Activated CD4-positive, alpha-beta T cell treated with anti-CD3 and anti-CD28 coated beads for 24 hours (primary cell): ENCODE results near the gene PRPH.
"Not testable (repeated sequence)": the region's sequence is repeated elsewhere in the genome, so short reads cannot be mapped to it uniquely, and the experiment has no call there.

ENCODE experiments used
- DNase-seq, 2 donors: peaks; one replicate each; pipeline ENCODE4 v3.0.0-alpha.2; 2020; ENCODE audit warnings: low read depth in 2 of 2

Gene PRPH

DNA sequence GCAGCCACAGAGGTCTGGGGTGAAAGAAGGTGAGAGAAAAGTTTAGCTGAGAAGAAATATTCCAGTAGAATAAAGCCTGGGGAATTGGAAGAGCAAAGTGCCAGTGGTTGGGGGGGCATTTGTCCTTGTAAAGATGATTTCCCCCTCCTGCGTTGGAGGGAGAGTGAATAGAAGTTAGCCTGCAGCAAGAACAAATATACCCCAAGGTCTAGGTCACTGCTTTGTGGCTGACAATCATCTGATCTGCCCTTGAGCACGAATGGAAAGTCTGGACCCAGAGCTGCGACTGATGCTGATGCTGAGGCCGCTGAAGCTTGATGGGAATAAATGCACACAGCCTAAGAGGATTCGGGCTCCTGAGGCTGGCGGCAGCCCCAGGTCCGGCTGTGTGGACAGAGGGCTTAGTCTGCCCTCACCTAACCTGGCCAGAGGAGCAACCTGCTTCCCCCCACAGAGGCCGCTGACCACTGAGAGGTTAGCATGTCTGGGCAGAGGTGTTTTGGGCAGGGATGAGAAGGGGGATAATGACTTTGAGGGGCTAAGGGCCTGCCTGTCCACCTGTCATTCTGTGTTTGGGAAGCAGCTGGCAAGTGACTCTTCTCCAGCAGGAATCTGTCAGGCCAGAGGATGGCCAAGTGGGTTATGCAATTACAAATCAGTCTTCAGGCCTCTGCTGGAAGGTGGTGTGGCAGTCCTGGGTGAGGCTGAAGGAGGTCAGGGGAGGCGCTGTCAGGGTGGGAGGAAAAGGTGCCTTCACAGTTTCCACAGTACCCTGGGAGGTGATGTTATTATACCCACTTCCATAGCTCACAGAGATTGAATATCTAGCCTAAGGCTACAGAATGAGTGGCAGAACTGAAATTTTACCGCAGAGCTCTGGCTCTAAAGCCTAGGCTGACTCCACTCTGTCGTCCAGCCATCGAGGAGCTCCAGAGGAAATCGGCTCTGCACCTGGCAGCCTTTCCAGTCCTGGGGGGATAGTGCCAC, 18.4 kb upstream of the PRPH start:
- DNase-seq, result no peak

DNA sequence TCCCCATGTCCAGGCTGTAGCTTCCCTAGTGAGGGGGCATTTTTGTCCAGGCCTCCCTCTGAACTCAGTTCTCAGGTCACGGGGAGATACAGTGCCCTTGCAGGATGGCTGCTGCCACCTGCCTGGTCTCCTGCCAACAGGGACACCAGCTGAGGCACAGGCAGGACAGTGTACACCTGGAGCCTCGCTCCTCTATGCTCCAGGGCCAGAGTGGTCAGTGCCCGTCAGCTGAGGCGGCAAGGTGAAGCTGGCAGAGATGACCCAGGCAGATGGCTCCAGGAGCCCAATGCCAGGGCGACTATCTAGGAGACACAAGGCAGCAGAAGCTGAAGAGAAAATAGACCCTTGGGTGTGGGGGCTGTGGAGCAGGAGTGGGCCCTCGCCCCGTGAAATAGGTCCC, 17.5 kb upstream of the PRPH start:
- DNase-seq, result no peak

DNA sequence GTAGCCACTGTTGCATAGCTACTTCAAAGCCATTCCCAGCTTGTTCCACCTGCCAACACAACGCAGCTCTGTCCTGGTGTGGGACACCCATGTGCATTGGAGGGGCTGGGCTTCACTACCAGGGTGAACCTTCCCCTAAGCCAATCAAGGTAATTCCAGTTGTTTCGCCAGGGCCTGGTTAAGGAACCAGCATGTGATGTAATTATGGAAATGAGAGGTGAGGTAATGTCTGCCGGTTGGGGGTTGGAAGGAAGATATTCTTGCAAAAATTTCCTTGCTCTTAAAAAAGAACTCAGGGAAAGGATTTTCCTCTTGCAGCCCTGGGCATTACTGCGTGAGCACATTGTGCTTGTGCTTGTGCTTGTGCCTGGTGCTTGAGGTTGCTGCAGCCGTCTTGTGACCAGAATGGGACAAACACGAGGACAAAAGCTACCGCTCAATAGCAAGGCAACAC, 15.2 kb upstream of the PRPH start:
- no peak for DNase-seq

DNA sequence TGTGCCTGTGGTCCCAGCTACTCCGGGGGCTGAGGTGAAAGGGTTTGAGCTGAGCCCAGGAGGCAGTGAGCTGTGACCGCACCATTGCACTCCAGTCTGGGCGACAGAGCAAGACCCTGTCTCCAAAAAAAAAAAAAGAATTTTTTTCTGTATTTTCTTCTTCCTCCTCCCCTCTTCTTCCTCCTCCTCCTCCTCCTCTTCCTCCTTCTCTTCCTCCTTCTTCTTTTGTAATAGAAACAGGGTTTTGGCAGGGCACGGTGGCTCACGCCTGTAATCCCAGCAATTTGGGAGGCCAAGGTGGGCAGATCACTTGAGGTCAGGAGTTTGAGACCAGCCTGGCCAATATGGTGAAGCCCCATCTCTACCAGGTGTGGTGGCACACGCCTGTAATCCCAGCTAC, 14.4 kb upstream of the PRPH start:
- DNase-seq, result not testable (repeated sequence)

DNA sequence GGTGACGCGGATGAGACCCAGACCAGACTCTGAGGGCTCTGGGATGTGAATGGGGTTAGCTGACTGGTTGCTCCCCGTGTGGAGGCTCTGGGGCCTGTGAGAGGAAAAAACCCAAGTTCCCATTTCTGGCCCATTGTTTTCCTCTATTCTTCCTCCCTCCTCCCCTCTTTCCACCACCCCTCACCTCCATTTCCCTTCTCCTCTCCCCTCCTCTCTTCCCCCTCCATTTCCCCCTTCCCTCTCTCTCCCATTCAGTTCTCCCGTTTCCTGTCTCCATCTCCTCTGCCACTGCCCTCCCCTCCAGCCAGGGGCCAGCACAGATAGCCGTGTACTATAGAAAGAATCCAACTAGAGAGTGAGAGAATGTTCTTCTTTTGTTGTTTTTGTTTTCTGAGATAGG, 12.6 kb upstream of the PRPH start:
- no peak for DNase-seq

DNA sequence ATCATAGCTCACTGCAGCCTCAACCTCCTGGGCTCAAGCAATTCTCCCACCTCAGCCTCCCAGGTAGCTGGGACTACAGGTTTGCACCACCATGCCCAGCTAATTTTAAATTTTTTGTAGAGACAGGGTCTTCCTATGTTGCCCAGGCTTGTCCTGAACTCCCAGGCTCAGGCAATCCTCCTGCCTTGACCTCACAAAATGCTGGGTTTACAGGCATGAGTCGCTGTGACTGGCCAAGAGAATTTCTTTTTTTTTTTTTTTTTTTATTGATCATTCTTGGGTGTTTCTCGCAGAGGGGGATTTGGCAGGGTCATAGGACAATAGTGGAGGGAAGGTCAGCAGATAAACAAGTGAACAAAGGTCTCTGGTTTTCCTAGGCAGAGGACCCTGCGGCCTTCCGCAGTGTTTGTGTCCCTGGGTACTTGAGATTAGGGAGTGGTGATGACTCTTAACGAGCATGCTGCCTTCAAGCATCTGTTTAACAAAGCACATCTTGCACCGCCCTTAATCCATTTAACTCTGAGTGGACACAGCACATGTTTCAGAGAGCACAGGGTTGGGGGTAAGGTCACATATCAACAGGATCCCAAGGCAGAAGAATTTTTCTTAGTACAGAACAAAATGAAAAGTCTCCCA, 12.1 kb upstream of the PRPH start:
- DNase-seq, result not testable (repeated sequence)

DNA sequence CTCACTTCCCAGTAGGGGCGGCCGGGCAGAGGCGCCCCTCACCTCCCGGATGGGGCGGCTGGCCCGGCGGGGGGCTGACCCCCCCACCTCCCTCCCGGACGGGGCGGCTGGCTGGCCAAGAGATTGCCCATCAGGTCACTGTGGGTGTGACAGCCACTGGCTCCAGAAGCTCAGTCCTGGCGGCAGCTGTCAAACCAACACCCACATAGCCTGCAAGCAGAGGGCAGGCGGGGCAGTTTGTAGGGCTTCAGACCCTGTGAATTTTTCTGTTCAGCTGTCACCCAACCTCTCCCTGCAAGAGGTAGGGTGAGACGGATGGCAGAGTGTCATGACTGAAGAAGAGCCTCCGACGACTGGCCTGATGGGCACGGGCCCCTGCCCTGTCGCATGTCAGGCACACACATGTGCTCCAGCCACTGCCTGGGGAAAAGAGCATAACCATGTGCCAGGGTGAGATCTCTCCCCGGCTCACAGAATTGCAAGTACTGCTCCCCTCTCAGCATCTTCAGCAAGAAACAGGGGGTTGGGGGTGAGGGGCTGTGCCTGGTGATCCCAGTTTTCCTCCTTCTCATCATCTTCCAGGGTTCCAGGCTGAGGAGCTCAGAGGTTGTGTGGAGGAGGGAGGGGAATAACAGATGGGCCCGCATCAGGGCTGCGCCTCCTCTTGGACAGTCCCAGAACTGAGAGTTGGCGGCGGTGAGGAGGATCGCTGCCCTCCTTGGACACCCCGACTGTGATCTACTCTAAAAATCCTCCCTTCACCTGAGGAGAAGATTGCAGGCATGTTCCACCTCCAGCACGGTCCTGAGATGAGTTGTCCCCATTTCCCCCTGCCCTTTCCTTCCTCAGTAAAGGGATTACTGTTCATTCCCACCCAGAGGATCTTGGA, 11.2 kb upstream of the PRPH start:
- DNase-seq, result no peak

DNA sequence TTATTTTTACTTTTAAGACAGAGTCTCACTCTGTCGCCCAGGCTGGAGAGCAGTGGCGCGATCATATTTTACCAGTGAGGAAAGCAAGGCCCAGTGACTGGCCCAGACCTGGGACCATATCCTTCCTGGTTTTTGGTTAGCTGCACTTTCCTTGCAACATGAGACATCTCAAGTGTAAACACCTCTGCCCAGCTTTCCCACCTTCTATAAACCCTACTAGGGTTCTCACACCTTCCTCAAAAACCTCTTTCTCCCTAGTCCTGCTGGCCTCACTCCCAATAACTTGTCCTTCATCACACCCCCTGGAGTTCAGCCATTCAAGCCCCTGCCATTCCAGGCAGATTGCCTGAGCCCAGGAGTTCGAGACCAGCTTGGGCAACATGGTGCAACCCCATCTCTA, 10.3 kb upstream of the PRPH start:
- DNase-seq, result no peak

DNA sequence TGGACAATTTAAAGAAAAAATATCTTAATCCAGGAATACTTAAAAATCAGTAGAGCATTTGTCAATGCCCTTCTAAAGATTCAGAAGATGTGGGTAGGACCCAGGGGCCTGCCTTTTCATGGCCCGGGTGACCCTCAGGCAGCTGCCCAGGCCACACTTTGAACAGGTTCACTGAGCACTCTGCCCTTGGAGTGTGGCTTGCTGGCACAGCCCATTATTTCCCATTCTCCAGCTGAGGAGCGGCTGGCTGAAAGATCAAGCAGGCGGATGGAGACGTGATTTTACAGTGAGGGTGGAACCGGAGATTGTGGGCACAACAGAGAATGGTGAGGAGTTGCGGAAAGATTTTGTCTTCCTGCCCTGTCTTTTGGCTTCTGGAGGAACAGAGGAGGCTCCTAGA, 7.1 kb upstream of the PRPH start:
- DNase-seq, result no peak

DNA sequence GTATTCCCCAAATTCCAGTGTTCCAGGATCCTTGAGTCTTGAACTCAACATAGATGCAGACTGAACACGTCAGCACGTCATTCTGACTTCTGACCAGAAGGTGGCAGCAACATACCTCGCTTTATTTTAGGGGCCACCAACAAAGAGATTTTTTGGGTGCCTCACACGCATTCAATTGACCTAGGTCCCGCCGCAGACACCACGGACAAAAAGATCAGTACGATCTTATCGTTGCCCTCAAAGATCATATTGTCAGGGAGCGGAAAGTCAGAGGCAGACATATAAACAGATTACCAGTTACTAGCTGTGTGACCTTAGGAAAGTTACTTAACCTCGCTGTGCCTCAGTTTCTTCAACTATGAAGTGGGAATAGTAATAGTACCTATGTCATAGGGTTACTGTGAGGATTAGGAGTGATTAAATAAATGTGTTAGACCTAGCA, 6.5 kb upstream of the PRPH start:
- peak; percentile 59 to 61 for DNase-seq

DNA sequence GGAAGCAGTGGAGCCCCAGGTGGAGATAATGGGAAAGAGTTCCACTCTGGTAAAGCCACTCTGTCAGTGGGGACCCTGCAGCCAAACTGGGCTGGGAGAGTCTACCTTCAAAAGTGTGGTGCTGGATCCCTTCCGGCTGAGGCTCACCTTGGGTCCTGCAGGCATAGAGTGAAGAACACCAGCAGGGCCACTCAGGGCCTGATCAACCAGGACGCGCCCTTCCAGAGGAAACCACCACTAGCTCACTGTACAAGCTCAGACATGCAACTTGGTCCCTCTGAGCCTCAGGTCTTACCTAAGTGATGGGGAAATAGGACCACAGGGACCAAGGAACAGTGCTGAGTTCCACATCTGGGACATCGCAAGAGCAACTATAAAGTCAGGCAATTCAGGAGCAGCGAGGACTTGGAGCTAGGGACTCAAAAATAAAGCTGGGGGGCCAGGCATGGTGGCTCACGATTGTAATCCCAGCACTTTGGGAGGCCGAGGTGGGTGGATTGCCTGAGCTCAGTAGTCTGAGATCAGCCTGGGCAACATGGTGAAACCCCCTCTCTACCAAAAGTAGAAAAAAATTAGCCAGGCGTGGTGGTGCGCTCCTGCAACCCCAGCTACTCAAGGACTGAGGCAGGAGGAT, 5.9 kb upstream of the PRPH start:
- DNase-seq, result no peak

DNA sequence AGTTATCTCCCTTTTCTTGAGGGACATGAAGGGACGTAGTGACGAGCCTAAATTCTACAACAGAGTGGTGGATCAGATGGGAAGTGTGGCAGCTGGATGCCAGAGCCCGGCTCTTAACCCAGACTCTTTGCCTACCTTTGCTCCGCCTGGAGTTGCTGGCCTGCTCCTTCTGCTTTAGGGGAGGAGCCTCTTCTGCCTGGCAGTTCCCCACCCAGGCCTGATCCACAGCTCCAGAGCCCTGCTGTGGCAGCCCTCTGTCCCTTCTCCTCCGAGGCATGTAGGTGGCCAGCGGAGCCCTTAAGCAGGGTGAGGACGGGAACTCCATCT, 2.3 kb upstream of the PRPH start:
- no peak for DNase-seq

DNA sequence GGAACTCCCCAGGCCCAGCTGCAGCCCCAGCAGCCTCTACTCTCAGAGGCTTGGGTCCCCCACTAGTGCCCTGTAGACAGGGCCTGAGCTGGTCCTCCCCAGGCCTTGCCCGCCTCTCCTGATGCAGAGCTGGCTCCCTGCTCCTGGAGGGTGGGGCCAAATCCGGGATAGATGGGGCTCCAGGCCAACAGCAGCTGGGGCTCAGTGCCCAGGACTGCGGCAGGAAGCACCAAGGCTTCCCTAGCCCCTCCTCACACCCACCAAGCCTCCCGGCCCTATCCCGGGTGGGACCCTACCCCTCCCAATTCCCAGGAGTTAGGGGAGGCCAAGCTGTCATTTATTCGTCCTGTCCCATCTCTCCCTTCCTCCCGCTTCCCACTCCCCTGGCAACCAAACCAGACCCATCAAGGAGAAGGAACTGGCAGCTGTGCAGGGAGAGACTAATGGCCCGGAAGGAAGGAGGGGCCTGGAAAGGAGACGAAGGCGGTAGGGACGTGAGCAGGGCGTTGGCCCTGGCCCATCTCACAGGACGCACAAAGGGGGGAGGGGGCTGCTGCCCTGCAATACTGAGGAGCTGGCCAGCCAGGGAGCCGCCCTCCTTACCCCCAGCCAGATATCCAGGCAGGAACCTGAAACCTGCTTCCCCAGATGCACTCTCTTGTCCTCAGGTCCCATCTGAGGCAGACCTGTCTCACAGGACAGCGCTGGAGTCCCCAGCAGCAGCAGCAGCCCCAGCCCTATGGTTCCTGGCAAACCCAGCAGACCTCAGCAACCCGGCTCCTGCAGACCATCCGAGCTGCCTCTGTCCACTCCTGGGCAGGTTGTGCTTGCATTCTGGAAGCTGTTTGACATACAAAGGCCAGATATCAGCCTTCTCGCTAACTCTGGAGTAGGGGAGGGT, 1.6 kb upstream of the PRPH start:
- DNase-seq, result no peak

DNA sequence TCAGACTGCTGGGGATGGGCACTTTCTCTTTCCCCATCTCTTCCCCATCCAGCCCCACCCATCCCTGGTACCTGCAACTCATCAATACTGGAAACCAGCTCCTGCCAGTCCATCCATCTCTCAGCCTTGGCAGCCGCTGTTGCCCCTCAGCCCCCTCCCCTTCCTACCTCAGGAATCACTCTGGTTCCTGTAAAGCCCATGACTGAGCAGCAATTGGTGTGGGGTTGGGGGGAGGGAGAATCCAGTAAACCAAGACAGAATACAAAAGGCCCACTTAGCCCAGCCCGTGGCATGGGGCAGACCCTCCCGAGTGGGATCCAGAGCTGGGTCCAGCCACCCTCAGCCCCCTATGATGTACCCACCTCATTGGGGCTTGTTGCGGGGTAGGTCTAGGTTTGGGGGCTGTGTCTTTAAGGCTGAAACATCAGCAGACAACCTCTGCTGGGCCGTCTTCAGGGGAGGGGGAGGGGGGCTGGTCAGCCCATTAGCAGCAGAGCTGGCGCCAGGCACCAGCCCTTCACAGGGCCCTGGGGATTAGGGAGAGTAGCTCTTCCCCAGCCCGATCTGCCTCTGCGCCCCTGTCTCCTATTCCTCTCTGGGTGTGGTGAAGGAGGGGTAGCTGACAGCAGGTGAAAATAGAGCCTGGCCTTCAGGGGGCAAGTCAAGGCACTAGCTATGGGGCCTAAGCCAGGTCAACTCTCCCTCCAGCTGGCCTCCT, 702 bp upstream of the PRPH start:
- no peak for DNase-seq

DNA sequence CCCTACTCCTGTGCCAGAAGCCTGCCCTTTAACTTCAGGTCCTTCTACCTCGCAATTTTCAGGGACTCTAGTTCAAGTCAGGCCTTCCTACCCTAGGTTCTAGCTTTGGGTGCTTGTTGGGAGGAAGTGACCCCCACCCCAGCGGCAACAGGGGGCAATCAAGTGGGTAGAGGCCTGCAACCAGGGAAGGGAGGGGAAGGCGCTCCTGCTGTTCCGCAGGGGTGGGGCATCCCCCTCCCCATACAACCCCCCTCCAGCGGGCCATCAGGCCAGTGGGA, 204 bp upstream of the PRPH start:
- no peak for DNase-seq

DNA sequence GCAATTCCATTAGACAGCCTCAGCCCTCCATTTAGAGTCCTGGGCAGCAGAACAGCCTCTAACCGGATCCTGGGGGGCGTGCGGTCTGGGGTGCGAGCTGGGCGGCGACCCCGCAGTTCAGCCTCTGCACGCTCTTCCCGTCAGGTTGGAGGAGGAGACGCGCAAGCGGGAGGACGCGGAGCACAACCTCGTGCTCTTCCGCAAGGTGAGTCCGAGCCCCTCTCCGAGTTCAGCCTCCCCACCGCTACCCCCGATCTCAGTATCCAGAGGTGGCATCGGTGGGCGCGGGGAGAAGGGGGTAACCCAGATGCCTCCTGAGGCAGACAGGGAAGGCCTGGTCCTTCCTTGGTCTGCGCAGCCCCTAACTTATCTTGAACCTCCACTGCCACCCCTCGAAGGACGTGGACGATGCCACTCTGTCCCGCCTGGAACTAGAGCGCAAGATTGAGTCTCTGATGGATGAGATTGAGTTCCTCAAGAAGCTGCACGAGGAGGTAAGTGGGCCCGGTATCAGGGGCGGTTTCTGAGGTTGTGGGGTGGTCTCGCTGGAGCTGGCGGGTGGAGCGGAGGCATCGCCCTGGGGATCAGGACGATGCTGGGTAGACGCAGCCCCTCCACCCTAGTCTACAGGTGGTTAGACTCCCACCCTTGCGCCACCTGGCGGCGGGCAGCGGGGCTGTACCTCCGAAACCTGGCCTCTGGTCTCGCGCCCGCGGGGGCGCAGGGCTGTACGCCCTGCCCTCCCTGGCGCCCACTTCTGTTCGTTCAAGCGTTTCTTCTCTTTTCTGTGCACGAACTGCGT, 1.3 kb downstream of the PRPH start:
- peak; percentile 39 to 57 for DNase-seq

DNA sequence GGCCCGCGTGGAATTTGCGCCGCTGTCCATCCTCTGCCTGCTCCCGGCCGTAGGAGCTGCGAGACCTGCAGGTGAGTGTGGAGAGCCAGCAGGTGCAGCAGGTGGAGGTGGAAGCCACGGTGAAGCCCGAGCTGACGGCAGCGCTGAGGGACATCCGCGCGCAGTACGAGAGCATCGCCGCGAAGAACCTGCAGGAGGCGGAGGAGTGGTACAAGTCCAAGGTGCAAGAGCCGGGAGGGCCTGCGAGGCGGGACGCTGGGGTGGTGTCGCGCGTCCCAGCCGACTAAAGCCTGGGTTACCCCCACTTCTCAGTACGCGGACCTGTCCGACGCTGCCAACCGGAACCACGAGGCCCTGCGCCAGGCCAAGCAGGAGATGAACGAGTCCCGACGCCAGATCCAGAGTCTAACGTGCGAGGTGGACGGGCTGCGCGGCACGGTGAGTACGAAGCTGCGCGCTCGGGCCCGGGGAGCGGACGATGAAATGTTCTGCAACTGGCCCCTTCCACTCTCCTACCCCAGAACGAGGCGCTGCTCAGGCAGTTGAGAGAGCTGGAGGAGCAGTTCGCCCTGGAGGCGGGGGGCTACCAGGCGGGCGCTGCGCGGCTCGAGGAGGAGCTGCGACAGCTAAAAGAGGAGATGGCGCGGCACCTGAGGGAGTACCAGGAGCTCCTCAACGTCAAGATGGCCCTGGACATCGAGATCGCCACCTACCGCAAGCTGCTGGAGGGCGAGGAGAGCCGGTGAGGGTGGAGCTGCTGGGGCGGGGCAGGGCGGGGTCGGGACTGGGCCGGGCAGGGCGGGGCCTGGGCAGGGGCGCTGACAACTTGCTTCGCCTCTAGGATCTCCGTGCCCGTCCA, 2.1 kb downstream of the PRPH start:
- peak in 1 of 2 donors; percentile 38 for DNase-seq

DNA sequence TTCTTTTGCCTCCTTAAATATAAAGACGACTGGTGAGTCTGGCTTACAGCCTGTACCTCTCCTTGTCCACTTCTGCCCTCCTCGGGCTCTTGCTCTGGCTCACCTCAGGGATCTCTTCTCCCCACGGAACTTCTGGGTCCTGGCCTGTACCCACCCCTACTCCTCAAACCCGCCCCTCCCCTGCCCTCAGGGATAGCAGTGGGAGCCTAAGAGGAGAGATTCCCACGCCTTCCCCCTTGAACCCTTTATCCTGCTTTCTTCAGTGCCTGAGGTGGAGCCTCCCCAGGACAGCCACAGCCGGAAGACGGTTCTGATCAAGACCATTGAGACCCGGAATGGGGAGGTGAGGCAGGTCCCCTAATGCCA, 2.7 kb downstream of the PRPH start:
- DNase-seq, result no peak

DNA sequence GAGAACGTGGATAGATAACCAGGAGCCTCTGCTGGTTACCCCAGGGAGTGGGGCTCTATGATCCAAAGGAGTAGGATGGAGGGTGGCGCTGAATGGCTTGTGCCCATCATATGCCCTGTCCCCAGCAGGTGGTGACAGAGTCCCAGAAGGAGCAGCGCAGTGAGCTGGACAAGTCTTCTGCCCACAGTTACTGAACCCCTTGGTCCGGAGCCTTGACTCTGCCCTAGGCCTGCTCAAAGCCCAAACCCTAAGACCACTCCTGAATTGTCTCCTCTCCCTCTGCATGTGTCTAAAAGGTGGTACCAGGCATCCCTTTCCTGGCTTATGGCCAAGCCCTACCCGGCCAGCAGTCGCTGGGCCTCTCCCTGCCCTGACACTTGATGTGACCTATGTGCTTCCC, 3.2 kb downstream of the PRPH start:
- no peak for DNase-seq
